ENCODE results near the gene DTX4. TPM values are rescaled to one million over a fixed set of nuclear protein-coding genes. Genes with fewer than 3 reads are reported as not detected.
A peak's percentile ranks its signal among the peaks of the same experiment; 100 is the strongest.

Gene DTX4
- total RNA-seq, 1 experiment from 2014 or later = 0.21 TPM

DNA sequence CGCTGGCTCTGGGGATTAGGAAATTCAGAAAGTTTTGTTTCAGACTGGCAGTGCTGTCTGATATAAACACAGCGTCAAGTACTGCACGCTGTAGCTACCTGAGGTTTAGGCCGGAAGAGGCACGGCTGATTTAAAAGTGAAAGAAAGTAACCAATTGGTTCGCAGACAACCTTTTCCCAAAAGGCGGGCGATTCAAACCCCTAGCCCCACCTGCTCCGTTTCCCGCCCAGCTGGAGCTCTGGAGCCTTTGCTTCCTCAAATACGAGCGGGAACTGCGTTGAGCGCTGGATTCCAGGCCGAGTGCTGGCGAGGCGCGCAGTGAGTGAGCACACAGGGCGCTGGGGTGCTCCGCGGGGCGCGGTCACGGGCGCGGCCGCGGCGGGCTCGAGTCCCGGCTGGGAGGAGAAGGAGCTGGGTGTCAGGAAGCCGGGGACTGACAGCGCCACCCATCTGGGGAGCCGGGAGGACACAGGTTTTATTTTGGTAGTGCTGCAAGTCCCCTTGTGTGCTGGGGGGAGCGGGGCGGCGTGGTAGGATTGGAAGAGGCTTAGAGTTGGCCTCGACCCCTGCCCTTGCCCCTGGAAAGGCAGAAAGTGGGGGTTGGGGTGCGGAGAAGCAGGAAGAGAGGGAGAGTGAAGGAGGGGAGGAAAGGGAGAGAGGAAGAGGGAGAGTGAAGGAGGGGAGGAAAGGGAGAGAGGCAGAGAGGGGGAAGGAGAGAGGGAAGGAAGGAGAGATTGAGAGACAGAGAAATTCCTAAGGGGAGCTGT is 27.2 kb upstream of the DTX4 start:
- Histone ChIP-seq H3K36me3 (ENCODE audit: control insufficient read depth, insufficient read depth, low read length) (peaks cover 6% of the 10 kb centered on the region), H3K9me3 (ENCODE audit: control insufficient read depth, insufficient read depth, low read depth, low read length) (no peaks in the 10 kb centered on the region), H3K27me3 (ENCODE audit: control insufficient read depth, insufficient read depth, low read length) (no peaks in the 10 kb centered on the region), H3K27ac (ENCODE audit: low read length) (peak overlapping the region; percentile 95), H3K4me3 (ENCODE audit: low read depth in 2 of 2, low read length in 2 of 2) (peak overlapping the region; percentile 87 to 97), H3K4me1 (ENCODE audit: control insufficient read depth, insufficient read depth, low read length) (peaks cover 21% of the 10 kb centered on the region)
- POLR2A ChIA-PET = no interaction called here
- in situ Hi-C loops (cut with HindIII; ENCODE audit: low pct_unique_long_range_greater_than_20kb, low sequenced_read_pairs) = no loop called here
- intact Hi-C loops (cut with micrococcal nuclease; ENCODE audit: unreplicated experiment) = no loop called here
- CTCF ChIA-PET = interaction anchor here (0.6 to 2.6 kb wide), 6 partner anchors 9 to 86 kb away, joined by 3 to 13 read pairs (median 6); no protein-coding TSS in a partner anchor
- ATAC-seq (peak; percentile 85), DNase-seq (ENCODE audit: low read depth, low spot score) (peak; percentile 61)
- TF ChIP-seq TCF7L2 (IDR thresholded peaks at IDR 0.05; ENCODE audit: low read depth, low read length) (no peak), SIN3A (IDR thresholded peaks at IDR 0.05; ENCODE audit: borderline replicate concordance, insufficient read depth, low read depth, low read length) (peak; percentile 98), POLR2AphosphoS5 (IDR thresholded peaks at IDR 0.05; ENCODE audit: low read depth, low read length) (peak; percentile 59)
- TF ChIP-seq, protein P1, sequence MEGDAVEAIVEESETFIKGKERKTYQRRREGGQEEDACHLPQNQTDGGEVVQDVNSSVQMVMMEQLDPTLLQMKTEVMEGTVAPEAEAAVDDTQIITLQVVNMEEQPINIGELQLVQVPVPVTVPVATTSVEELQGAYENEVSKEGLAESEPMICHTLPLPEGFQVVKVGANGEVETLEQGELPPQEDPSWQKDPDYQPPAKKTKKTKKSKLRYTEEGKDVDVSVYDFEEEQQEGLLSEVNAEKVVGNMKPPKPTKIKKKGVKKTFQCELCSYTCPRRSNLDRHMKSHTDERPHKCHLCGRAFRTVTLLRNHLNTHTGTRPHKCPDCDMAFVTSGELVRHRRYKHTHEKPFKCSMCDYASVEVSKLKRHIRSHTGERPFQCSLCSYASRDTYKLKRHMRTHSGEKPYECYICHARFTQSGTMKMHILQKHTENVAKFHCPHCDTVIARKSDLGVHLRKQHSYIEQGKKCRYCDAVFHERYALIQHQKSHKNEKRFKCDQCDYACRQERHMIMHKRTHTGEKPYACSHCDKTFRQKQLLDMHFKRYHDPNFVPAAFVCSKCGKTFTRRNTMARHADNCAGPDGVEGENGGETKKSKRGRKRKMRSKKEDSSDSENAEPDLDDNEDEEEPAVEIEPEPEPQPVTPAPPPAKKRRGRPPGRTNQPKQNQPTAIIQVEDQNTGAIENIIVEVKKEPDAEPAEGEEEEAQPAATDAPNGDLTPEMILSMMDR (IDR thresholded peaks at IDR 0.05) = peak; percentile 67
- TF ChIP-seq, protein P2, sequence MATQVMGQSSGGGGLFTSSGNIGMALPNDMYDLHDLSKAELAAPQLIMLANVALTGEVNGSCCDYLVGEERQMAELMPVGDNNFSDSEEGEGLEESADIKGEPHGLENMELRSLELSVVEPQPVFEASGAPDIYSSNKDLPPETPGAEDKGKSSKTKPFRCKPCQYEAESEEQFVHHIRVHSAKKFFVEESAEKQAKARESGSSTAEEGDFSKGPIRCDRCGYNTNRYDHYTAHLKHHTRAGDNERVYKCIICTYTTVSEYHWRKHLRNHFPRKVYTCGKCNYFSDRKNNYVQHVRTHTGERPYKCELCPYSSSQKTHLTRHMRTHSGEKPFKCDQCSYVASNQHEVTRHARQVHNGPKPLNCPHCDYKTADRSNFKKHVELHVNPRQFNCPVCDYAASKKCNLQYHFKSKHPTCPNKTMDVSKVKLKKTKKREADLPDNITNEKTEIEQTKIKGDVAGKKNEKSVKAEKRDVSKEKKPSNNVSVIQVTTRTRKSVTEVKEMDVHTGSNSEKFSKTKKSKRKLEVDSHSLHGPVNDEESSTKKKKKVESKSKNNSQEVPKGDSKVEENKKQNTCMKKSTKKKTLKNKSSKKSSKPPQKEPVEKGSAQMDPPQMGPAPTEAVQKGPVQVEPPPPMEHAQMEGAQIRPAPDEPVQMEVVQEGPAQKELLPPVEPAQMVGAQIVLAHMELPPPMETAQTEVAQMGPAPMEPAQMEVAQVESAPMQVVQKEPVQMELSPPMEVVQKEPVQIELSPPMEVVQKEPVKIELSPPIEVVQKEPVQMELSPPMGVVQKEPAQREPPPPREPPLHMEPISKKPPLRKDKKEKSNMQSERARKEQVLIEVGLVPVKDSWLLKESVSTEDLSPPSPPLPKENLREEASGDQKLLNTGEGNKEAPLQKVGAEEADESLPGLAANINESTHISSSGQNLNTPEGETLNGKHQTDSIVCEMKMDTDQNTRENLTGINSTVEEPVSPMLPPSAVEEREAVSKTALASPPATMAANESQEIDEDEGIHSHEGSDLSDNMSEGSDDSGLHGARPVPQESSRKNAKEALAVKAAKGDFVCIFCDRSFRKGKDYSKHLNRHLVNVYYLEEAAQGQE (IDR thresholded peaks at IDR 0.05; ENCODE audit: insufficient read depth in 1 of 2, low read depth in 2 of 2, low read length in 1 of 2) = 0 out of 4 replicates have a peak, but pooled peaks of 1 of the 2 experiments have one; percentile 14
- BruUV-seq (replicated peaks) = no TSS peak

- ATAC-seq (no peak), DNase-seq (ENCODE audit: low read depth, low spot score) (no peak)
- Histone ChIP-seq H3K9me3 (ENCODE audit: control insufficient read depth, insufficient read depth, low read depth, low read length) (no peaks in the 10 kb centered on the region), H3K27me3 (ENCODE audit: control insufficient read depth, insufficient read depth, low read length) (no peaks in the 10 kb centered on the region), H3K27ac (ENCODE audit: low read length) (peak overlapping the region; percentile 95), H3K4me1 (ENCODE audit: control insufficient read depth, insufficient read depth, low read length) (peaks cover 21% of the 10 kb centered on the region), H3K36me3 (ENCODE audit: control insufficient read depth, insufficient read depth, low read length) (peaks cover 6% of the 10 kb centered on the region), H3K4me3 (ENCODE audit: low read depth in 2 of 2, low read length in 2 of 2) (peak overlapping the region; percentile 87 to 97)
- POLR2A ChIA-PET = no interaction called here
- CTCF ChIA-PET = interaction anchor here (2.6 kb wide), 1 partner anchor 13 kb away, joined by 9 read pairs; no protein-coding TSS in a partner anchor
- intact Hi-C loops (cut with micrococcal nuclease; ENCODE audit: unreplicated experiment) = no loop called here
- BruUV-seq (replicated peaks) = TSS peak; percentile 69
- in situ Hi-C loops (cut with HindIII; ENCODE audit: low pct_unique_long_range_greater_than_20kb, low sequenced_read_pairs) = no loop called here
- TF ChIP-seq, protein P2 (IDR thresholded peaks at IDR 0.05; ENCODE audit: insufficient read depth in 1 of 2, low read depth in 2 of 2, low read length in 1 of 2) = no peak
- TF ChIP-seq, protein P1 (IDR thresholded peaks at IDR 0.05) = no peak
- TF ChIP-seq TCF7L2 (IDR thresholded peaks at IDR 0.05; ENCODE audit: low read depth, low read length) = no peak
- TF ChIP-seq SIN3A (IDR thresholded peaks at IDR 0.05; ENCODE audit: borderline replicate concordance, insufficient read depth, low read depth, low read length) = no peak
- TF ChIP-seq POLR2AphosphoS5 (IDR thresholded peaks at IDR 0.05; ENCODE audit: low read depth, low read length) = no peak
Observed at GRCh38 chr11:59145534-59145933, 26.4 kb upstream of the DTX4 start.
